Liver (tissue), 9 donors: Measurements from ENCODE around the gene CD209. TPM values are rescaled to one million over a fixed set of nuclear protein-coding genes. Genes with fewer than 3 reads are reported as not detected.

Experiments used
- DNase-seq: peaks from one replicate; pipeline ENCODE4 v3.0.0-alpha.2; 2017; ENCODE audit warnings: low spot score
- H3K27ac ChIP-seq, 2 donors: one replicate each; pipeline ENCODE4 v1.7.0; 2013; ENCODE audit warnings: inconsistent platforms in 2 of 2, low read length in 2 of 2, control low read depth in 1 of 2, low read depth in 1 of 2, mild to moderate bottlenecking in 1 of 2
- H3K27me3 ChIP-seq, 4 donors: one replicate each; pipeline versions ENCODE4 v1.6.1 to v1.7.0; 2013; ENCODE audit warnings: low read length in 3 of 4, inconsistent platforms in 1 of 4, mild to moderate bottlenecking in 1 of 4, moderate library complexity in 1 of 4; ENCODE audit not compliant: control insufficient read depth in 4 of 4, insufficient read depth in 4 of 4
- H3K36me3 ChIP-seq, 4 donors: one replicate each; pipeline versions ENCODE4 v1.6.1 to v1.7.0; 2013; ENCODE audit warnings: low read length in 3 of 4, mild to moderate bottlenecking in 3 of 4, low read depth in 1 of 4, moderate library complexity in 1 of 4; ENCODE audit not compliant: control insufficient read depth in 4 of 4, insufficient read depth in 3 of 4
- H3K4me1 ChIP-seq, 4 donors: one replicate each; pipeline versions ENCODE4 v1.6.1 to v1.7.0; 2013; ENCODE audit warnings: low read length in 3 of 4, mild to moderate bottlenecking in 3 of 4, moderate library complexity in 1 of 4; ENCODE audit not compliant: control insufficient read depth in 4 of 4, insufficient read depth in 4 of 4
- H3K4me3 ChIP-seq, 3 donors: one replicate each; pipeline versions ENCODE4 v1.6.1 to v1.7.0; 2013; ENCODE audit warnings: low read length in 3 of 3, control low read depth in 1 of 3, low read depth in 1 of 3, mild to moderate bottlenecking in 1 of 3
- H3K9ac ChIP-seq, 2 donors: one replicate each; pipeline ENCODE4 v1.7.0; 2013; ENCODE audit warnings: low read length in 2 of 2, mild to moderate bottlenecking in 2 of 2, moderate library complexity in 2 of 2, control low read depth in 1 of 2, low read depth in 1 of 2
- H3K9me3 ChIP-seq, 4 donors: one replicate each; pipeline versions ENCODE4 v1.6.1 to v1.7.0; 2013; ENCODE audit warnings: low read length in 3 of 4; ENCODE audit not compliant: control insufficient read depth in 4 of 4
- ATF3 ChIP-seq: IDR thresholded peaks from 2 replicates; pipeline ENCODE4 v1.6.1; 2016; ENCODE audit warnings: antibody characterized with exemption
- EGR1 ChIP-seq, 2 donors: IDR thresholded peaks; 2 replicates each; pipeline ENCODE4 v1.6.1; 2016 to 2018; ENCODE audit warnings: antibody characterized with exemption in 2 of 2, low read depth in 2 of 2
- FOXA1 ChIP-seq: IDR thresholded peaks from 2 replicates; pipeline ENCODE4 v1.6.1; 2016; ENCODE audit warnings: antibody characterized with exemption
- FOXA2 ChIP-seq: IDR thresholded peaks from 2 replicates; pipeline ENCODE4 v1.6.1; 2016; ENCODE audit warnings: antibody characterized with exemption
- GABPA ChIP-seq, 2 donors: IDR thresholded peaks in 1 of 2; conservative IDR thresholded peaks in 1 of 2; 2 replicates each; pipeline ENCODE4 v1.6.1; 2016; ENCODE audit warnings: antibody characterized with exemption in 2 of 2, mild to moderate bottlenecking in 1 of 2, moderate library complexity in 1 of 2
- HNF4A ChIP-seq, 2 donors: conservative IDR thresholded peaks; 2 replicates each; pipeline ENCODE4 v1.6.1; 2016; ENCODE audit warnings: antibody characterized with exemption in 2 of 2, mild to moderate bottlenecking in 2 of 2
- HNF4G ChIP-seq: IDR thresholded peaks from 2 replicates; pipeline ENCODE4 v1.6.1; 2016; ENCODE audit warnings: antibody characterized with exemption
- JUND ChIP-seq, 2 donors: IDR thresholded peaks; 2 replicates each; pipeline ENCODE4 v1.6.1; 2016; ENCODE audit warnings: antibody characterized with exemption in 2 of 2
- MAX ChIP-seq: IDR thresholded peaks from 2 replicates; pipeline ENCODE4 v1.6.1; 2016; ENCODE audit warnings: antibody characterized with exemption
- NR2F2 ChIP-seq: IDR thresholded peaks from 2 replicates; pipeline ENCODE4 v1.6.1; 2016; ENCODE audit warnings: antibody characterized with exemption
- RAD21 ChIP-seq, 2 donors: IDR thresholded peaks; 2 replicates each; pipeline ENCODE4 v1.6.1; 2016; ENCODE audit warnings: antibody characterized with exemption in 2 of 2, mild to moderate bottlenecking in 2 of 2
- RXRA ChIP-seq, 2 donors: IDR thresholded peaks; 2 replicates each; pipeline ENCODE4 v1.6.1; 2017 to 2018; ENCODE audit warnings: antibody characterized with exemption in 2 of 2, mild to moderate bottlenecking in 1 of 2
- SP1 ChIP-seq: IDR thresholded peaks from 2 replicates; pipeline ENCODE4 v1.6.1; 2018; ENCODE audit warnings: antibody characterized with exemption, mild to moderate bottlenecking
- TAF1 ChIP-seq: conservative IDR thresholded peaks from 2 replicates; pipeline ENCODE4 v1.6.1; 2016; ENCODE audit warnings: antibody characterized with exemption, mild to moderate bottlenecking
- YY1 ChIP-seq: IDR thresholded peaks from 2 replicates; pipeline ENCODE4 v1.6.1; 2016; ENCODE audit warnings: antibody characterized with exemption, mild to moderate bottlenecking
- WGBS: extraction: QIAGEN DNeasy Blood & Tissue Kit; methylation state at CpG from one replicate; pipeline ENCODE4 v1.1.7; 2013; 5-methylcytosine and 5-hydroxymethylcytosine counted together
- polyA plus RNA-seq, 2 donors: library from polyadenylated mRNA; stranded (reverse) in 1 of 2; unstranded in 1 of 2; fragments of 200-250 nt in 1 of 2; fragments of >200 nt in 1 of 2; fragmentation: Nextera tagmentation in 1 of 2; extraction: Ambion mirVana in 1 of 2; gene quantifications; one replicate each; pipeline versions ENCODE4 v1.2.1 to v1.2.3, GENCODE V29; 2013 to 2015
- total RNA-seq, 2 donors: library from RNA; depleted of rRNA; stranded (reverse); fragments of >200 nt; gene quantifications; one replicate each; pipeline ENCODE4 v1.2.3, GENCODE V29; 2014
- TF ChIP-seq, protein P1 (sequence below): IDR thresholded peaks from 2 replicates; pipeline ENCODE4 v1.6.1; 2016; ENCODE audit warnings: antibody characterized with exemption, mild to moderate bottlenecking
- TF ChIP-seq, protein P2 (sequence below): fragments of 150-350 bp; IDR thresholded peaks from 2 replicates; pipeline ENCODE4 v1.5.1; 2017; ENCODE audit warnings: improper control_type of control experiment, low read depth, low read length; ENCODE audit not compliant: missing input control
- TF ChIP-seq, protein P3 (sequence below): IDR thresholded peaks from 2 replicates; pipeline ENCODE4 v1.6.1; 2016; ENCODE audit warnings: antibody characterized with exemption
- donor health status: healthy.
- donor health status: healthy.
- donor health status: healthy.
- donor health status: healthy.
- donor health status: healthy.

The CD209 gene
- total and polyA plus RNA-seq, 4 donors: 0.44 to 3.5 (median 1.8) TPM

GRCh38 chr19:7718668-7719067 is 28.7 kb downstream of the CD209 start:
- Histone ChIP-seq H3K9me3 (peaks cover 0 to 7% (median 4%) of the 10 kb centered on the region in 4 donors), H3K27ac (no peak overlapping the region), H3K36me3 (no peaks in the 10 kb centered on the region), H3K9ac (no peak overlapping the region), H3K4me3 (no peak overlapping the region), H3K27me3 (no peaks in the 10 kb centered on the region), H3K4me1 (no peaks in the 10 kb centered on the region)
- 55% methylated on average over 8 of the region's 8 CpGs for WGBS
- no peak for TF ChIP-seq RAD21 (IDR thresholded peaks at IDR 0.05)
- no peak for TF ChIP-seq FOXA1
- TF ChIP-seq SP1: no peak
- no peak for TF ChIP-seq HNF4A (conservative IDR thresholded peaks at IDR 0.05)
- no peak for TF ChIP-seq HNF4G
- TF ChIP-seq, protein P1, sequence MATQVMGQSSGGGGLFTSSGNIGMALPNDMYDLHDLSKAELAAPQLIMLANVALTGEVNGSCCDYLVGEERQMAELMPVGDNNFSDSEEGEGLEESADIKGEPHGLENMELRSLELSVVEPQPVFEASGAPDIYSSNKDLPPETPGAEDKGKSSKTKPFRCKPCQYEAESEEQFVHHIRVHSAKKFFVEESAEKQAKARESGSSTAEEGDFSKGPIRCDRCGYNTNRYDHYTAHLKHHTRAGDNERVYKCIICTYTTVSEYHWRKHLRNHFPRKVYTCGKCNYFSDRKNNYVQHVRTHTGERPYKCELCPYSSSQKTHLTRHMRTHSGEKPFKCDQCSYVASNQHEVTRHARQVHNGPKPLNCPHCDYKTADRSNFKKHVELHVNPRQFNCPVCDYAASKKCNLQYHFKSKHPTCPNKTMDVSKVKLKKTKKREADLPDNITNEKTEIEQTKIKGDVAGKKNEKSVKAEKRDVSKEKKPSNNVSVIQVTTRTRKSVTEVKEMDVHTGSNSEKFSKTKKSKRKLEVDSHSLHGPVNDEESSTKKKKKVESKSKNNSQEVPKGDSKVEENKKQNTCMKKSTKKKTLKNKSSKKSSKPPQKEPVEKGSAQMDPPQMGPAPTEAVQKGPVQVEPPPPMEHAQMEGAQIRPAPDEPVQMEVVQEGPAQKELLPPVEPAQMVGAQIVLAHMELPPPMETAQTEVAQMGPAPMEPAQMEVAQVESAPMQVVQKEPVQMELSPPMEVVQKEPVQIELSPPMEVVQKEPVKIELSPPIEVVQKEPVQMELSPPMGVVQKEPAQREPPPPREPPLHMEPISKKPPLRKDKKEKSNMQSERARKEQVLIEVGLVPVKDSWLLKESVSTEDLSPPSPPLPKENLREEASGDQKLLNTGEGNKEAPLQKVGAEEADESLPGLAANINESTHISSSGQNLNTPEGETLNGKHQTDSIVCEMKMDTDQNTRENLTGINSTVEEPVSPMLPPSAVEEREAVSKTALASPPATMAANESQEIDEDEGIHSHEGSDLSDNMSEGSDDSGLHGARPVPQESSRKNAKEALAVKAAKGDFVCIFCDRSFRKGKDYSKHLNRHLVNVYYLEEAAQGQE: no peak
- no peak for DNase-seq

DNA sequence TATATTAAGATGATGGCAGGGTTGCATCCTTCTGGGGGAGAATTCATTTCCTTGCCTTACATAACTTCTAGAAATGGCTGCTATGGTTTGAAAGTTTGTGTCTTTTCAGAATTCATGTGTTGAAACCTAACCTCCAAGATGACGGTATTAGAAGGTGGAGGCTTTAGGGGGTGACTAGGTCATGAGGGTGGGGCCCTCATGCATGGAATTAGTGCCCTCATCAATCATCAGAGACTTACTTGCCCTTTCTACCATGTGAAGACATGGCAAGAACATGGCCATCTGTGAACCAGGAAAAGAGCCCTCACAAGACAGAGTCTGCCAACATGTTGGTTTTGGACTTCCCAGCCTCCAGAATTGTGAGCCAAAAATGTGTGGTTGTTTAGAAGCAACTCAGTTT is 30.6 kb downstream of the CD209 start:
- Histone ChIP-seq H3K27ac (no peak overlapping the region), H3K9me3 (peaks cover 0 to 7% (median 4%) of the 10 kb centered on the region in 4 donors), H3K4me3 (no peak overlapping the region), H3K4me1 (no peaks in the 10 kb centered on the region), H3K36me3 (no peaks in the 10 kb centered on the region), H3K9ac (no peak overlapping the region), H3K27me3 (no peaks in the 10 kb centered on the region)
- DNase-seq: no peak
- TF ChIP-seq FOXA1: no peak
- TF ChIP-seq RAD21 (IDR thresholded peaks at IDR 0.05): no peak
- TF ChIP-seq TAF1: no peak
- no peak for TF ChIP-seq HNF4A (conservative IDR thresholded peaks at IDR 0.05)
- TF ChIP-seq GABPA (IDR thresholded peaks at IDR 0.05 in 1 of 2, conservative IDR thresholded peaks at IDR 0.05 in 1 of 2): no peak
- TF ChIP-seq MAX: no peak
- no peak for TF ChIP-seq EGR1 (IDR thresholded peaks at IDR 0.05; ENCODE audit: low read depth in 2 of 2)
- no peak for TF ChIP-seq YY1
- no peak for TF ChIP-seq JUND (IDR thresholded peaks at IDR 0.05)
- TF ChIP-seq RXRA (IDR thresholded peaks at IDR 0.05): no peak
- no peak for TF ChIP-seq HNF4G
- TF ChIP-seq, protein P2, sequence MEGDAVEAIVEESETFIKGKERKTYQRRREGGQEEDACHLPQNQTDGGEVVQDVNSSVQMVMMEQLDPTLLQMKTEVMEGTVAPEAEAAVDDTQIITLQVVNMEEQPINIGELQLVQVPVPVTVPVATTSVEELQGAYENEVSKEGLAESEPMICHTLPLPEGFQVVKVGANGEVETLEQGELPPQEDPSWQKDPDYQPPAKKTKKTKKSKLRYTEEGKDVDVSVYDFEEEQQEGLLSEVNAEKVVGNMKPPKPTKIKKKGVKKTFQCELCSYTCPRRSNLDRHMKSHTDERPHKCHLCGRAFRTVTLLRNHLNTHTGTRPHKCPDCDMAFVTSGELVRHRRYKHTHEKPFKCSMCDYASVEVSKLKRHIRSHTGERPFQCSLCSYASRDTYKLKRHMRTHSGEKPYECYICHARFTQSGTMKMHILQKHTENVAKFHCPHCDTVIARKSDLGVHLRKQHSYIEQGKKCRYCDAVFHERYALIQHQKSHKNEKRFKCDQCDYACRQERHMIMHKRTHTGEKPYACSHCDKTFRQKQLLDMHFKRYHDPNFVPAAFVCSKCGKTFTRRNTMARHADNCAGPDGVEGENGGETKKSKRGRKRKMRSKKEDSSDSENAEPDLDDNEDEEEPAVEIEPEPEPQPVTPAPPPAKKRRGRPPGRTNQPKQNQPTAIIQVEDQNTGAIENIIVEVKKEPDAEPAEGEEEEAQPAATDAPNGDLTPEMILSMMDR: no peak
- TF ChIP-seq ATF3: no peak
- TF ChIP-seq, protein P3, sequence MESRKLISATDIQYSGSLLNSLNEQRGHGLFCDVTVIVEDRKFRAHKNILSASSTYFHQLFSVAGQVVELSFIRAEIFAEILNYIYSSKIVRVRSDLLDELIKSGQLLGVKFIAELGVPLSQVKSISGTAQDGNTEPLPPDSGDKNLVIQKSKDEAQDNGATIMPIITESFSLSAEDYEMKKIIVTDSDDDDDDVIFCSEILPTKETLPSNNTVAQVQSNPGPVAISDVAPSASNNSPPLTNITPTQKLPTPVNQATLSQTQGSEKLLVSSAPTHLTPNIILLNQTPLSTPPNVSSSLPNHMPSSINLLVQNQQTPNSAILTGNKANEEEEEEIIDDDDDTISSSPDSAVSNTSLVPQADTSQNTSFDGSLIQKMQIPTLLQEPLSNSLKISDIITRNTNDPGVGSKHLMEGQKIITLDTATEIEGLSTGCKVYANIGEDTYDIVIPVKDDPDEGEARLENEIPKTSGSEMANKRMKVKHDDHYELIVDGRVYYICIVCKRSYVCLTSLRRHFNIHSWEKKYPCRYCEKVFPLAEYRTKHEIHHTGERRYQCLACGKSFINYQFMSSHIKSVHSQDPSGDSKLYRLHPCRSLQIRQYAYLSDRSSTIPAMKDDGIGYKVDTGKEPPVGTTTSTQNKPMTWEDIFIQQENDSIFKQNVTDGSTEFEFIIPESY: no peak
- TF ChIP-seq, protein P1: no peak
- TF ChIP-seq SP1: no peak
- no peak for TF ChIP-seq FOXA2
- TF ChIP-seq NR2F2: no peak
- 61% methylated on average over 1 of the region's 1 CpG for WGBS
